ENCODE results near the gene APOL2.
"Not testable (repeated sequence)": the region's sequence is repeated elsewhere in the genome, so short reads cannot be mapped to it uniquely, and the experiment has no call there.

Gene APOL2

DNA sequence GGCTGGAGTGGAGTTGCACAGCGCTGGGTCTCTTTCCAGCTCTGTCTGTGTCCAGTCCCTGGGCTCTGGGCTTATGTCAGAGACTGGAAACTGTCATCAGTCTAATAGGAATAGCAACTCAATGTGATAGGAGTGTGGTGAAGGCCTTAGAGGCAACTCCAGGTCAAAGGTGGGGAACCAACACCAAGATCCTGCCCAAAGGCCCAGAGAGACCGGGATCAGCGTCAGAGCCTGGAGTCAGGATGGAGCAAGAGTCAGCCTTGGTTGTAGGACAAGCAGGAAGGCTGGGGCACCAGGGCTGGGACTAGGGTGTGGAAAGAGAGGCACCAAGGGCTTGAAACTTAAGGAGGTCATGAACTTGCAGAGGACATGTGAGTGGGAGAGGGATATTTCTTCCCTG lies 23.0 kb upstream of the APOL2 start:
- DNase-seq = not testable (repeated sequence)

GRCh38 chr22:36261675-36262074 lies 22.3 kb upstream of the APOL2 start:
- not testable (repeated sequence) for DNase-seq

GRCh38 chr22:36259615-36260300 lies 20.4 kb upstream of the APOL2 start:
- no peak for DNase-seq

GRCh38 chr22:36258701-36259614 lies 19.6 kb upstream of the APOL2 start:
- no peak for DNase-seq

DNA sequence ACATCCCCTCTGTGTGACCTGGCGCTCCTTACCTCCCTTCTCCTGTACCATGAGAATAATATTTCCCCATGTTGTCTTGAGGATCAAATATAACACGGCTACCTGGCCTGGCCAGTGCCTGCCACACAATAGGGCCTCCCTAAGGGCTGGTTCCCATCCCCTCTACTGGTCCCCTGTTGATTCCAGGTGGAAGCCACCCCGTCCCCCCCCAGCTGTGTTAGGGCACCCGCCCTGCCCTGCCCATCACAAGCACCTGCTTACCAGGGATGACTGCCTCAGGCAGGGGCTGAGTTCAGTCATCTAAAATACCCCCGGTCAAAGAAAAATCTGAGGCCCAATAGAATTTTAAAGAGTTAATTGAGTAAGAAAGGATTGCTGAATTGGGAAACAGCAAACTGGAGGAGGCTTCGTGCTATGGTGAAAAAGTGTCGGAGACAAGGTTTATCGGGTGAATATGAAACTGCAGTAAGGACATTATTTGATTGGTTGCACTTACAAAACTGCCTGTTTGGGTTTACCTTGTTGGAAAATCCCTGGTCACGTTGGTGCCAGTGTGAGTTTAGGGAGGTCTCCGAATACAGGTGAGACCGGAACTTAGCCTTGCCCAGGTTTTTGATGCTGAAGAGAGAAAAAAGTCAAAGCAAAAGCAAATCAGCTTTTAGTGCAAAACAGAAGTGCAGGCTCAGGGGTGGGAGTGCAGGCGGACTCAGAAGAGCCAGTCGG lies 18.8 kb upstream of the APOL2 start:
- DNase-seq = peak; percentile 47

DNA sequence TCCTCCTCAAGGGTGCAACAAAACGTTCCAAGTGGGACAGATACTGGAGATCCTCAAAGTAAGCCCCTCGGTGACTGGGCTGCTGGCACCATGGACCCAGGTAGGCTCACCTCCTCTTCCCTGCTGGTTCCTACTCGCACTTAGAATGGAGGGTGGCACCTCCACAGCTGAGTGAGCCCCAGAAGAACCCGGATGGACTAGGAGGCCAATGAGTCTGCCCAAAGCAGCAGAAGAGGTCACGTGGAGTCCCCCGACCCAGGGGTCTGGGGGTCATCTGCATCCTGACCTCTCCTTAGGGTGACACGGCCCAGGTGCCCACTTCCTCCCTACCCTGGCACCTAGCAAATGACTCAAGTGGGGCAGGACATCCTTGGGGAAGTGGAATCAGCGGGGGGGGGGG lies 18.0 kb upstream of the APOL2 start:
- no peak for DNase-seq

DNA sequence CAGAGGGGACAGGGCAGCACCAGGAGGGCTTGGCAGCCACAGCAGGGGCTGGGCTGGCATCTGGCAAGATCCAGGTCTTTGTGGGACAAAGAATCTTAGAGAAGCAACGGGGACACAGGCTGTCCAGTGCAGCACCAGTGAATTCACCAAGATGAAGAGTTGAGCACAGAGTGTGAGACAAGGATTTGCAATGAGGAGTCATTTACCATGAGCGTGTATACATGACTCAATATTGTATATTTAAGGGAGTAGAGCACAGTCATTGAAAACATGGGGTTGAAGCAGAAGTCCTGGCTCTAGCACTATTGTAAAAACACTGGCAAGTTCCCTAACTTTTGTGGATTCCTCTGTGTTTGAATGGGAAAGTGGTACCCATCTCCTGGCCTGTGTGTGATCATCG lies 17.2 kb upstream of the APOL2 start:
- no peak for DNase-seq

DNA sequence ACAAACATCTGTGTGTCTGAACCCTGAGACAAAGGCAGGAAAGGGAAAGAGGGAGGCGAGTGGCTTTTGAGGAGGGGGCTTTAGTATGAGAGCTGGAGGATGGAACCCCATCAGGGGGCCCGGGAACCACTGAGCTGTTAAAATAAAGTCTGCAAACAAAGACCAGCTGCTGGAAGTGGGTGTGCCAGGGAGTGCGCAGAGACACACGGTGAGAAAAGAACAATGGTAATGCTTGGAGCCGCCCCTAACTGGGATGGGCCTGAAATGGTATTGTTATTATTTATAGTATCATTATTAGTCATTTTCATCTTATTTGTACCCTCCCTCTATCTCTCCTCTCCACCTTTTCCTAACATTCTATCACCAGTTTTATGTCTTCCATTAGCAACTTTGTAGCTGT lies 16.2 kb upstream of the APOL2 start:
- DNase-seq = not testable (repeated sequence)

- no peak for DNase-seq
Measured at GRCh38 chr22:36253523-36254490, 14.5 kb upstream of the APOL2 start.

GRCh38 chr22:36252754-36253522 lies 13.6 kb upstream of the APOL2 start, which contains the start of gene APOL1:
Gene APOL1 (plus strand): TSS chr22:36253133. CDS start chr22:36254956, 1,823 bp downstream.
- DNase-seq = peak; percentile 77

DNA sequence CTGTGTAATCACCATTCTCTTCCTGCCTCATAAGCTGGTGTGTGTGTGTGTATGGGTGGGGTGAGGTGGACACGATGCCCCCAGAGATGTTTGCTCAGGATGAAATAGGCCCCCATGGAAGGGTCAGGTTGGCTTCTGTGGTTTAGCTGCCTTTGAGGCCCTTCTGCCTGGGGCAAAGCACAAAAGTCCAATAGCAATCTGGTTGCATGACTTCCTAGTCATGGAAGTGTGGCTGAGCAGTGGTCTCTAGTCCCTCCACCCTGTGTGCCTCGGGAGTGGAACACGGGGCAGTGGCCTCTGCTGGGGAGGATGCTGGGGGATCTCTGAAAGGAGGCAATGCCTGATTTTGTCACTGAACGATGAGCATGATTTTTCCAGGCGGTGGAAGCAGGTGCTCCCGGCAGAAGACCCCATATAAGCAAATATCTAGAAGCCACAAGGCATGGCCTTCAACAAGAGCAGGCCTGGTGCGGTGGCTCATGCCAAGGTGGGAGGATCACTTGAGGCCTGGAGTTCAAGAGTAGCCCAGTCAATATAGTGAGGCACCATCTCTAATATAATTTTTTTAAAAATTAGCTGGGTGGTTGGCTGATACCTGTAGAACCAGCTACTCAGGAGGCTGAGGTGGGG lies 12.8 kb upstream of the APOL2 start:
- DNase-seq = not testable (repeated sequence)

GRCh38 chr22:36250292-36250960 lies 11.1 kb upstream of the APOL2 start:
- DNase-seq = not testable (repeated sequence)

- DNase-seq = no peak
Measured at GRCh38 chr22:36249160-36249559, 9.8 kb upstream of the APOL2 start.

DNA sequence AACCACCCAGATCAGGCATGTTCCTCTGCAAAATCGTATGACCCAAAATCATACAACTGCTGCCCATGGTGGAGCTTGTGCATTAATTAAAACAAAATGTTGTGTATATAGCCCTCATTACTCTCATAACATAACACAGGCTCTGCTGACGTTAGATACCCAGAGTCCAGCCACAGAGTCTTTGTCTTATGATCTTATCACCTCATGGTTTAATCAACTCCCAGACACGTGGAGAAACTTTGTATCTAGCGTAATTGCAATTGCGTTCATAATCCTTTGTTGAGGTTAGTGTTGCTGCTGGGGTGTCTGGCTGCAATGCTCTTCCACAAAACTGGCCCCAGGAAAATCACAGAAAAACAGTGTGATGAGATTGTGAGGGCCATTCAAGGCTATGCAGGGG lies 8.6 kb upstream of the APOL2 start:
- DNase-seq = no peak

GRCh38 chr22:36246718-36247117 lies 7.4 kb upstream of the APOL2 start:
- DNase-seq = no peak

GRCh38 chr22:36245805-36246356 lies 6.6 kb upstream of the APOL2 start:
- DNase-seq = no peak

GRCh38 chr22:36244522-36245391 lies 5.4 kb upstream of the APOL2 start:
- no peak for DNase-seq

DNA sequence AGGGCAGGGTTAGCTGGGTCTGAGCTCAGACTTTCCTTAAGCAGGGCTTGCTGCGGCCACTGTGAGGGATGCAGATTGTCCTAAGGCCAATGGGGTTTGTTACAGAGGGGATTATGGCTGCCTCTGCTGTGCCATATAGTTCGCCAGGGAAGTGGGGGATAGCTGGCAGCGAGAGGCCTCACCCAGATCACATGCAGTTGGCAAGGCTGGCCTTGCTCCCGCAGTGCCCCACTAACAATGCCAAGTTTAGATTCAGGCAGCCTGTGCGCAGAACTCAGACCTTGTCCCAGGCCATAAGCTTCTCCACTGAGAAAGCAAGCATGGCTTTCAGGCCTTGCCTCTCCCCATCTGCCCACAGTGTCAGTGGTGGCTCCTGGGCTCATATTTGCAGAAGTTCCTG lies 4.7 kb upstream of the APOL2 start:
- no peak for DNase-seq

DNA sequence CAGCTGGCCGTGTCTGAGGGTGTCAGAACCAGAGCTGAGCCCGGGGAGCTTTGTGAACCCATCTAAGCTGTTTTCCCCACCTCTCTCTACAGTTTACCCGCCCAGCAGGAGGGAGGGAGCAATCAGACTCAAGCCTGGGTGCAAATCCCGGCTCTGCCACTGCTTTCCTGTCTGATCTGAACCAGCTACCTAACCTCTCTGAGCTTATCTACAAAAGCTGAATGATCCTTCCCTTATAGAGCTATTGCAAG lies 252 bp downstream of the APOL2 start:
- DNase-seq = no peak

Measured in CD4-positive, alpha-beta T cell treated with Interleukin-17A for 1 hour (primary cell).